Activated CD4-positive, alpha-beta memory T cell treated with anti-CD3 and anti-CD28 coated beads, Interleukin-2, amount 10 ng/mL, durations not matched to agents 7 days and 5 days (primary cell): ENCODE measurements around the gene GPSM3. TPM values are rescaled to one million over a fixed set of nuclear protein-coding genes. Genes with fewer than 3 reads are reported as not detected.
"Not testable (repeated sequence)": the region's sequence is repeated elsewhere in the genome, so short reads cannot be mapped to it uniquely, and the experiment has no call there.

ENCODE experiments used
- CTCF ChIA-PET: fragments of 350-600 bp; sonication (Branson Sonifier 250); formaldehyde crosslinking; loops from one replicate; lab custom pipeline; 2021; ENCODE audit warnings: antibody characterized with exemption, inconsistent platforms; lab: Charles Lee
- POLR2A ChIA-PET: fragments of 350-600 bp; sonication (Branson Sonifier 250); formaldehyde crosslinking; loops from one replicate; lab custom pipeline; 2021; ENCODE audit warnings: antibody characterized with exemption; lab: Charles Lee
- DNase-seq: peaks from one replicate; pipeline ENCODE4 v3.0.0-alpha.2; 2020
- H3K27ac Mint-ChIP-seq: one replicate; pipeline ENCODE4 v1.8.0; 2021; ENCODE audit warnings: mild to moderate bottlenecking, mixed read lengths
- H3K27me3 Mint-ChIP-seq: one replicate; pipeline ENCODE4 v1.8.0; 2021; ENCODE audit warnings: mixed read lengths
- H3K36me3 Mint-ChIP-seq: one replicate; pipeline ENCODE4 v1.8.0; 2021; ENCODE audit warnings: low read depth, mixed read lengths
- H3K4me1 Mint-ChIP-seq: one replicate; pipeline ENCODE4 v1.8.0; 2021; ENCODE audit warnings: mixed read lengths
- H3K4me3 Mint-ChIP-seq: one replicate; pipeline ENCODE4 v1.8.0; 2021; ENCODE audit warnings: mild to moderate bottlenecking, mixed read lengths
- H3K9me3 Mint-ChIP-seq: one replicate; pipeline ENCODE4 v1.8.0; 2021; ENCODE audit warnings: mixed read lengths
- total RNA-seq, 2 experiments: library from RNA; stranded (reverse); gene quantifications; one replicate each; pipeline ENCODE4 v1.2.3, GENCODE V29; 2021

Gene GPSM3
- total RNA-seq, 2 experiments from 2014 or later, result 287 to 289 TPM

GRCh38 chr6:32147401-32148132 is 44.9 kb downstream of the GPSM3 start:
- no peak for DNase-seq
- Mint-ChIP-seq H3K4me3 (no peak overlapping the region), H3K4me1 (peaks cover 26% of the 10 kb centered on the region), H3K36me3 (peaks cover 5% of the 10 kb centered on the region), H3K27me3 (peaks cover 61% of the 10 kb centered on the region), H3K27ac (no peak overlapping the region), H3K9me3 (no peaks in the 10 kb centered on the region)
- ChIA-PET POLR2A (interaction anchor here (1.2 kb wide), 1 partner anchor 48 kb away, joined by 3 read pairs; no protein-coding TSS in a partner anchor), CTCF (interaction anchor here (0.7 to 1.0 kb wide), 2 partner anchors 45 to 176 kb away, joined by 3 read pairs; partner anchors contain the start of gene DXO)

DNA sequence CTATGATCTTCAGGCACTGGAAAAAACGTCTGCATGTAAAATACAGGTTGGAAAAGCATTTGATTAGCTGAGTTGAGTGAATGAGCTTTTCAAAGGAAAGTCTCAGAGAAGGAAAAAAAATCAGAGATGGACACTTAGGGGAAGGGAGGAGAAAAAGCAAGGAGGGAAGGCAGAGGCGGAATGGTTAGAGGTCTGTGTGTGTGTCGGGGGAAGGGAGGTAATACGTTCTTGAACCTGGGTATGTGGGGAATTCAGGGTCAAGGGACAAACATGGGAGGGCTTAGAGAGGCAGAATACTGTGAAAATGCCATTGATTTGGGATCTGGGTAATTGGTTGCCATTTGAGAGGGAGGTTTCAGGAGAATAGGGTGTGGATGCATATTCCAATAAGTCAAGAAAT is 45.8 kb downstream of the GPSM3 start:
- Mint-ChIP-seq H3K9me3 (no peaks in the 10 kb centered on the region), H3K27ac (no peak overlapping the region), H3K4me1 (peaks cover 26% of the 10 kb centered on the region), H3K27me3 (peaks cover 61% of the 10 kb centered on the region), H3K36me3 (peaks cover 5% of the 10 kb centered on the region), H3K4me3 (no peak overlapping the region)
- CTCF ChIA-PET, result interaction anchor here (1.0 kb wide), 1 partner anchor 175 kb away, joined by 3 read pairs; the partner anchor contains the start of gene DXO
- POLR2A ChIA-PET, result no interaction called here
- no peak for DNase-seq

- Mint-ChIP-seq H3K36me3 (peaks cover 5% of the 10 kb centered on the region), H3K9me3 (no peaks in the 10 kb centered on the region), H3K4me1 (peaks cover 26% of the 10 kb centered on the region), H3K4me3 (no peak overlapping the region), H3K27me3 (peaks cover 62% of the 10 kb centered on the region), H3K27ac (no peak overlapping the region)
- POLR2A ChIA-PET, result no interaction called here
- CTCF ChIA-PET, result interaction anchor here (1.0 kb wide), 1 partner anchor 174 kb away, joined by 3 read pairs; the partner anchor contains the start of gene DXO
- DNase-seq, result no peak
Observed at GRCh38 chr6:32146287-32146686, 46.2 kb downstream of the GPSM3 start.

DNA sequence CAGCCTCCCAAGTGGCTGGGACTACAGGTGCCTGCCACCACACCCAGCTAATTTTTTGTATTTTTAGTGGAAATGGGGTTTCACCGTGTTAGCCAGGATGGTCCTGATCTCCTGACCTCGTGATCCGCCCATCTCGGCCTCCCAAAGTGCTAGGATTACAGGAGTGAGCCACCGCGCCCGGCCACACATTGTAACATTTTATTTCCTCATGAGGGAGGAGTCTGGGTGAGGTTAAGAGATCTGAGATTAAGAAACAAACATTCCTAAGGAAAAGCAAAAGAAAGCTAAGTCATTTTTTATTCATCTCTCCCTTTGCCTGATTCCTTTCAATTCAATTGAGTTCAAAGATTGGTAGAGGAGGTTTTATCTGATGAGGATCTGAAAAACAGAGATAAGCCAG is 48.2 kb downstream of the GPSM3 start:
- H3K9me3 Mint-ChIP-seq, CTCF ChIA-PET, H3K4me3 Mint-ChIP-seq, POLR2A ChIA-PET, H3K27ac Mint-ChIP-seq, H3K36me3 Mint-ChIP-seq, DNase-seq: not testable (repeated sequence)
- Mint-ChIP-seq H3K4me1 (peaks cover 26% of the 10 kb centered on the region), H3K27me3 (peaks cover 52% of the 10 kb centered on the region)

Other genes starting within 250 kb of the GPSM3 start
- under 1 TPM; 0.58 to 0.60 TPM for gene CFB, start 246.5 kb downstream of the GPSM3 start, total RNA-seq
- gene NELFE, start 233.7 kb downstream of the GPSM3 start, total RNA-seq, result 10 to 100 TPM; 69.6 to 70.6 TPM
- 10 to 100 TPM; 69.4 to 74.2 TPM for gene SKIC2, start 233.5 kb downstream of the GPSM3 start, total RNA-seq
- gene DXO, start 220.5 kb downstream of the GPSM3 start, total RNA-seq, result 10 to 100 TPM; 16.7 to 17.5 TPM
- 1 to 10 TPM; 3.3 to 5.7 TPM for gene C4A, start 210.6 kb downstream of the GPSM3 start, total RNA-seq
- 1 to 10 TPM; 3.4 to 5.0 TPM for gene C4B, start 177.8 kb downstream of the GPSM3 start, total RNA-seq
- under 1 TPM in 1 of 2 experiments, not detected in 1; 0.23 TPM for gene CYP21A2, start 154.2 kb downstream of the GPSM3 start, total RNA-seq
- 1 to 10 TPM; 5.7 to 6.4 TPM for gene TNXB, start 83.3 kb downstream of the GPSM3 start, total RNA-seq
- gene ATF6B, start 64.4 kb downstream of the GPSM3 start, total RNA-seq, result 100 to 1,000 TPM; 142 to 147 TPM
- gene FKBPL, start 62.4 kb downstream of the GPSM3 start, total RNA-seq, result 1 to 10 TPM; 7.6 to 8.6 TPM
- under 1 TPM; 0.13 to 0.28 TPM for gene PRRT1, start 40.7 kb downstream of the GPSM3 start, total RNA-seq
- 1 to 10 TPM; 8.3 to 9.4 TPM for gene PPT2, start 38.5 kb downstream of the GPSM3 start, total RNA-seq
- gene EGFL8, start 28.0 kb downstream of the GPSM3 start, total RNA-seq, result 1 to 10 TPM; 5.1 to 5.2 TPM
- gene AGPAT1, start 16.6 kb downstream of the GPSM3 start, total RNA-seq, result 10 to 100 TPM; 42.7 to 43.1 TPM
- 10 to 100 TPM; 44.0 to 45.4 TPM for gene RNF5, start 14.2 kb downstream of the GPSM3 start, total RNA-seq
- gene AGER, start 8.4 kb downstream of the GPSM3 start, total RNA-seq, result 10 to 100 TPM; 27.6 to 29.4 TPM
- gene PBX2, start 2.4 kb downstream of the GPSM3 start, total RNA-seq, result 10 to 100 TPM; 69.4 to 73.1 TPM
- gene NOTCH4, start 31.4 kb upstream of the GPSM3 start, total RNA-seq, result under 1 TPM; 0.15 to 0.60 TPM
- not detected for gene TSBP1, start 179.3 kb upstream of the GPSM3 start, total RNA-seq
- not detected for gene BTNL2, start 214.5 kb upstream of the GPSM3 start, total RNA-seq
- gene HLA-DRA, start 247.2 kb upstream of the GPSM3 start, total RNA-seq, result 100 to 1,000 TPM; 203 to 204 TPM